Right lobe of liver (tissue), 4 donors: ENCODE data around the gene MAVS.
"Not testable (repeated sequence)": the region's sequence is repeated elsewhere in the genome, so short reads cannot be mapped to it uniquely, and the experiment has no call there.

ENCODE experiments used
- CTCF ChIP-seq, 4 donors: fragments of 200-600 bp in 3 of 4; fragments of 450-650 bp in 1 of 4; IDR thresholded peaks; one replicate each; pipeline versions ENCODE4 v1.5.1 to v1.8.0; 2016 to 2022; ENCODE audit warnings: antibody characterized with exemption in 4 of 4, mild to moderate bottlenecking in 2 of 4
- POLR2A ChIP-seq: fragments of 450-650 bp; IDR thresholded peaks from one replicate; pipeline ENCODE4 v1.6.1; 2017; ENCODE audit warnings: antibody characterized with exemption, mild to moderate bottlenecking
- donor health status: DM: no; HTN: no; CAD: no.
- donor health status: DM: no; HTN: no; CAD: no.
- donor health status: DM: no; HTN: yes; CAD: no.

DNA sequence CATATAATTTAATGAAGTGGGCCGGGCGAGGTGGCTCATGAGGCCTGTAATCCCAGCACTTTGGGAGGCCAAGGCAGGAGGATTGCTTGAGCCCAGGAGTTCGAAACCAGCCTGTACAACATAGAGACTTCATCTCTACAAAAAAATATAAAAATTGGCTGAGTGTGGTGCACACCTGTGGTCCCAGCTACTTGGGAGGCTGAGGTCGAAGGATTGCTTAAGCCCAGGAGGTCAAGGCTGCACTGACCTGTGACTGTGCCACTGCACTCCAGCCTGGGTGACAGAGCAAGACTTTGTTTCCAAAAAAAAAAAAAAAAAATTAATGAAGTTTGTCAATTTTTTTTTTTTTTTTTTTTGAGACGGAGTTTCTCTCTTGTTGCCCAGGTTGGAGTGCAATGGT lies 16.7 kb upstream of the MAVS start:
- TF ChIP-seq CTCF (IDR thresholded peaks at IDR 0.05); POLR2A: not testable (repeated sequence)
